ENCODE data around the gene CFAP141. TPM values are rescaled to one million over a fixed set of nuclear protein-coding genes. Genes with fewer than 3 reads are reported as not detected.
A peak's percentile ranks its signal among the peaks of the same experiment; 100 is the strongest.

Gene CFAP141
- total and polyA plus RNA-seq, 2 of the 13 experiments (the other 11 are each of a cell fraction or from before 2014, with no cell fraction given), result not detected

DNA sequence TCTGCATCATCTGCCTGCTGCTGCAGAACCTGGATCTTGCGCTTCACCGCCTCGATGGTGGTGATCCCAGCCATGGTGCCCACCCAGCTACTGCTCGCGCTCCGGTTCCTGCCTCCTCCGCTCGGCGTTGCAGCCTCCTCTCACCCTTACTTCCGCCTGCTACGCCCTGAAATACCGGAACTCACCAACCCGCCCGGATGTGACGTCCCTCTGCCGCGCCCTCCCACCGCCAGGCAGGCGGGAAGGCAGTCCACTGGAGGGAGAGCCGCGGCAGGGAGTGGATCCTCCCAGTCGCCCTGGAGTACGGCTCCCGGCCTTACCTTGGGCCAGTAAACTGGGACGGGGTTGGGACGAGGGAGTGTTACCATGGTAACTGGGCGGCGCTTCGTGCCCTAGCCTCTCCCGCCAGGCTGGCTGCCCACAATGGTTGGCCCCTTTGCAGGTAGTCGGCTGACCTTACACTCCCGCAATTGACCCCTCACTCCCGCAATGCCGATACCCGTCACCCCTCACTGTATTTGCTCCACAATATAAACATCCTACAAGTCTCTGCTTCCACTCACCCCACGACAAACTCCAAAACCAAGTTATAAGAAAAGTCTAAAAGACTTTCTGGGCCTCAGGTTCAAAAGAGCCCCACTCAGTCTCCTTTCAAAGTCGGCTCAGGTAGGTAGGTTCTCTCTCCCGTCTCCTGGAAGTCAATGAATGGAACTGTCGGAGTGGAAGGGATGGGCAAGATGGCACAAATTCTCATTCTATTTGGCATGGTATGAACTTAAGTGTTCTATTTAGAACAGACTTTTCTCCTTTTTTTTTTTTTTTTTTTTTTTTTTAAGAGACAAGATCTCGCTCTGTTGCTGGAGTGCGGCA lies 22.9 kb downstream of the CFAP141 start (continued):
- TF ChIP-seq, protein P1, sequence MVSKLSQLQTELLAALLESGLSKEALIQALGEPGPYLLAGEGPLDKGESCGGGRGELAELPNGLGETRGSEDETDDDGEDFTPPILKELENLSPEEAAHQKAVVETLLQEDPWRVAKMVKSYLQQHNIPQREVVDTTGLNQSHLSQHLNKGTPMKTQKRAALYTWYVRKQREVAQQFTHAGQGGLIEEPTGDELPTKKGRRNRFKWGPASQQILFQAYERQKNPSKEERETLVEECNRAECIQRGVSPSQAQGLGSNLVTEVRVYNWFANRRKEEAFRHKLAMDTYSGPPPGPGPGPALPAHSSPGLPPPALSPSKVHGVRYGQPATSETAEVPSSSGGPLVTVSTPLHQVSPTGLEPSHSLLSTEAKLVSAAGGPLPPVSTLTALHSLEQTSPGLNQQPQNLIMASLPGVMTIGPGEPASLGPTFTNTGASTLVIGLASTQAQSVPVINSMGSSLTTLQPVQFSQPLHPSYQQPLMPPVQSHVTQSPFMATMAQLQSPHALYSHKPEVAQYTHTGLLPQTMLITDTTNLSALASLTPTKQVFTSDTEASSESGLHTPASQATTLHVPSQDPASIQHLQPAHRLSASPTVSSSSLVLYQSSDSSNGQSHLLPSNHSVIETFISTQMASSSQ (IDR thresholded peaks at IDR 0.05; ENCODE audit: low read depth), result no peak
- TF ChIP-seq, protein P1 (CRISPR knock-in tag; IDR thresholded peaks at IDR 0.05; ENCODE audit: borderline replicate concordance), result peak; percentile 49; the same call in 1 of the 2 replicates
- TF ChIP-seq CHD4 (IDR thresholded peaks at IDR 0.05; ENCODE audit: borderline replicate concordance, low read length) (no peak), MYC (CRISPR knock-in tag; IDR thresholded peaks at IDR 0.05; ENCODE audit: borderline replicate concordance) (peak; percentile 68; the same call in 1 of the 2 replicates), ASH2L (IDR thresholded peaks at IDR 0.05; ENCODE audit: insufficient read length, low read depth, low read length) (peak; percentile 55), ZBTB38 (CRISPR knock-in tag; IDR thresholded peaks at IDR 0.05) (peak; percentile 73; the same call in 1 of the 2 replicates), FOXA1 (IDR thresholded peaks at IDR 0.05) (no peak), FOXA1 (CRISPR knock-in tag; IDR thresholded peaks at IDR 0.05) (peak; percentile 42), ARHGAP35 (CRISPR knock-in tag; IDR thresholded peaks at IDR 0.05; ENCODE audit: borderline replicate concordance) (peak; percentile 80; the same call in 1 of the 2 replicates), SRSF4 (IDR thresholded peaks at IDR 0.05; ENCODE audit: low read depth, low read length, poor library complexity, severe bottlenecking) (no peak), CEBPG (CRISPR knock-in tag; IDR thresholded peaks at IDR 0.05) (no peak), ZFX (CRISPR knock-in tag; IDR thresholded peaks at IDR 0.05; ENCODE audit: low read depth) (peak; percentile 87), SMAD1 (CRISPR knock-in tag; IDR thresholded peaks at IDR 0.05; ENCODE audit: borderline replicate concordance, low read depth) (peak; percentile 58; the same call in 1 of the 2 replicates)
- TF ChIP-seq, protein P2, sequence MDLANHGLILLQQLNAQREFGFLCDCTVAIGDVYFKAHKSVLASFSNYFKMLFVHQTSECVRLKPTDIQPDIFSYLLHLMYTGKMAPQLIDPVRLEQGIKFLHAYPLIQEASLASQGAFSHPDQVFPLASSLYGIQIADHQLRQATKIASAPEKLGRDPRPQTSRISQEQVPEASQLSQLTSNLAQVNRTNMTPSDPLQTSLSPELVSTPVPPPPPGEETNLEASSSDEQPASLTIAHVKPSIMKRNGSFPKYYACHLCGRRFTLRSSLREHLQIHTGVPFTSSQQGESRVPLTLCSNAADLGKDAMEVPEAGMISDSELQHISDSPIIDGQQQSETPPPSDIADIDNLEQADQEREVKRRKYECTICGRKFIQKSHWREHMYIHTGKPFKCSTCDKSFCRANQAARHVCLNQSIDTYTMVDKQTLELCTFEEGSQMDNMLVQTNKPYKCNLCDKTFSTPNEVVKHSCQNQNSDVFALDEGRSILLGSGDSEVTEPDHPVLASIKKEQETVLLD (CRISPR knock-in tag; IDR thresholded peaks at IDR 0.05; ENCODE audit: low read depth), result peak; percentile 75; the same call in 1 of the 2 replicates
- TF ChIP-seq, protein P3, sequence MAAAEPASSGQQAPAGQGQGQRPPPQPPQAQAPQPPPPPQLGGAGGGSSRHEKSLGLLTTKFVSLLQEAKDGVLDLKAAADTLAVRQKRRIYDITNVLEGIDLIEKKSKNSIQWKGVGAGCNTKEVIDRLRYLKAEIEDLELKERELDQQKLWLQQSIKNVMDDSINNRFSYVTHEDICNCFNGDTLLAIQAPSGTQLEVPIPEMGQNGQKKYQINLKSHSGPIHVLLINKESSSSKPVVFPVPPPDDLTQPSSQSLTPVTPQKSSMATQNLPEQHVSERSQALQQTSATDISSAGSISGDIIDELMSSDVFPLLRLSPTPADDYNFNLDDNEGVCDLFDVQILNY (CRISPR knock-in tag; conservative IDR thresholded peaks at IDR 0.05), result peak; percentile 88
- TF ChIP-seq, protein P4, sequence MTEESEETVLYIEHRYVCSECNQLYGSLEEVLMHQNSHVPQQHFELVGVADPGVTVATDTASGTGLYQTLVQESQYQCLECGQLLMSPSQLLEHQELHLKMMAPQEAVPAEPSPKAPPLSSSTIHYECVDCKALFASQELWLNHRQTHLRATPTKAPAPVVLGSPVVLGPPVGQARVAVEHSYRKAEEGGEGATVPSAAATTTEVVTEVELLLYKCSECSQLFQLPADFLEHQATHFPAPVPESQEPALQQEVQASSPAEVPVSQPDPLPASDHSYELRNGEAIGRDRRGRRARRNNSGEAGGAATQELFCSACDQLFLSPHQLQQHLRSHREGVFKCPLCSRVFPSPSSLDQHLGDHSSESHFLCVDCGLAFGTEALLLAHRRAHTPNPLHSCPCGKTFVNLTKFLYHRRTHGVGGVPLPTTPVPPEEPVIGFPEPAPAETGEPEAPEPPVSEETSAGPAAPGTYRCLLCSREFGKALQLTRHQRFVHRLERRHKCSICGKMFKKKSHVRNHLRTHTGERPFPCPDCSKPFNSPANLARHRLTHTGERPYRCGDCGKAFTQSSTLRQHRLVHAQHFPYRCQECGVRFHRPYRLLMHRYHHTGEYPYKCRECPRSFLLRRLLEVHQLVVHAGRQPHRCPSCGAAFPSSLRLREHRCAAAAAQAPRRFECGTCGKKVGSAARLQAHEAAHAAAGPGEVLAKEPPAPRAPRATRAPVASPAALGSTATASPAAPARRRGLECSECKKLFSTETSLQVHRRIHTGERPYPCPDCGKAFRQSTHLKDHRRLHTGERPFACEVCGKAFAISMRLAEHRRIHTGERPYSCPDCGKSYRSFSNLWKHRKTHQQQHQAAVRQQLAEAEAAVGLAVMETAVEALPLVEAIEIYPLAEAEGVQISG (CRISPR knock-in tag; IDR thresholded peaks at IDR 0.05), result peak; percentile 92

Measured in HepG2 (cell line).